Smooth muscle cell (in vitro differentiated cells): ENCODE results near the gene ZDHHC8. TPM values are rescaled to one million over a fixed set of nuclear protein-coding genes. Genes with fewer than 3 reads are reported as not detected.

Source experiments
- DNase-seq: peaks from one replicate; lab custom pipeline; 2025; ENCODE audit not compliant: unreplicated experiment; lab: John Stamatoyannopoulos, UW
- H2AFZ ChIP-seq: fragments of 200-600 bp; sonication (generic); 2 replicates; pipeline ENCODE4 v1.6.0; 2016; ENCODE audit warnings: antibody characterized with exemption, low read depth, mild to moderate bottlenecking
- H3F3A ChIP-seq: fragments of 200-600 bp; sonication (generic); 2 replicates; pipeline ENCODE4 v1.6.0; 2017; ENCODE audit warnings: antibody characterized with exemption, low read depth
- H3K27ac ChIP-seq: fragments of 200-600 bp; sonication (generic); 2 replicates; pipeline ENCODE4 v1.5.1; 2016; ENCODE audit warnings: low read depth, mild to moderate bottlenecking
- H3K27me3 ChIP-seq: fragments of 200-600 bp; sonication (generic); 2 replicates; pipeline ENCODE4 v1.6.1; 2016; ENCODE audit warnings: low read depth, mild to moderate bottlenecking
- H3K36me3 ChIP-seq: fragments of 200-600 bp; sonication (generic); 2 replicates; pipeline ENCODE4 v1.5.1; 2016; ENCODE audit warnings: low read depth
- H3K4me1 ChIP-seq: fragments of 200-600 bp; sonication (generic); 2 replicates; pipeline ENCODE4 v1.5.1; 2016; ENCODE audit warnings: low read depth
- H3K4me2 ChIP-seq: fragments of 200-600 bp; sonication (generic); 2 replicates; pipeline ENCODE4 v1.6.0; 2016; ENCODE audit warnings: mild to moderate bottlenecking
- H3K4me3 ChIP-seq: fragments of 200-600 bp; sonication (generic); 2 replicates; pipeline ENCODE4 v1.5.1; 2016; ENCODE audit warnings: mild to moderate bottlenecking
- H3K79me2 ChIP-seq: fragments of 200-600 bp; sonication (generic); 2 replicates; pipeline ENCODE4 v1.6.0; 2016; ENCODE audit warnings: low read depth, mild to moderate bottlenecking
- H3K9ac ChIP-seq: fragments of 200-600 bp; sonication (generic); 2 replicates; pipeline ENCODE4 v1.6.0; 2016; ENCODE audit warnings: low read depth
- H3K9me3 ChIP-seq: fragments of 200-600 bp; sonication (generic); replicated peaks from 2 replicates; pipeline ENCODE4 v1.5.1; 2016; ENCODE audit warnings: low read depth
- H4K20me1 ChIP-seq: fragments of 200-600 bp; sonication (generic); 2 replicates; pipeline ENCODE4 v1.6.0; 2016; ENCODE audit warnings: low read depth
- CTCF ChIP-seq: fragments of 200-600 bp; sonication (generic); IDR thresholded peaks from 2 replicates; pipeline ENCODE4 v1.5.1; 2017; ENCODE audit warnings: borderline replicate concordance, mild to moderate bottlenecking, antibody characterized with exemption; ENCODE audit not compliant: insufficient read depth, poor library complexity, severe bottlenecking
- WGBS: methylation state at CpG from one replicate; pipeline ENCODE4 v1.1.7; 2016; ENCODE audit warnings: low lambda C conversion rate; 5-methylcytosine and 5-hydroxymethylcytosine counted together
- polyA plus RNA-seq: library from polyadenylated mRNA; unstranded; fragments of >200 nt; fragmentation: Nextera tagmentation; extraction: Ambion mirVana; gene quantifications from 2 replicates; pipeline ENCODE4 v1.2.1, GENCODE V29; 2016
- total RNA-seq: library from RNA; depleted of rRNA; stranded (reverse); fragments of >200 nt; gene quantifications from 2 replicates; pipeline ENCODE4 v1.2.3, GENCODE V29; 2014

Gene ZDHHC8
- total and polyA plus RNA-seq, 2 experiments from 2014 or later, result 12.7 to 53.9 TPM

GRCh38 chr22:20130731-20131596 is 640 bp upstream of the ZDHHC8 start:
- Histone ChIP-seq H3K36me3 (peaks cover 4% of the 10 kb centered on the region), H3K79me2 (peaks cover 40% of the 10 kb centered on the region), H3K4me1 (peaks cover 7% of the 10 kb centered on the region), H3K9ac (peak overlapping the region; percentile 58), H4K20me1 (peaks cover 39% of the 10 kb centered on the region), H3F3A (peaks cover 16% of the 10 kb centered on the region), H3K27ac (peak overlapping the region; percentile 57), H3K27me3 (no peaks in the 10 kb centered on the region), H3K4me2 (peak overlapping the region; percentile 93), H3K9me3 (no peaks in the 10 kb centered on the region), H2AFZ (peak overlapping the region; percentile 46), H3K4me3 (peak overlapping the region; percentile 73)
- whole genome bisulfite sequencing, result 16% methylated on average over 44 of the region's 70 CpGs
- peak; percentile 45 for DNase-seq
- TF ChIP-seq CTCF, result no peak

GRCh38 chr22:20131859-20132685 is 468 bp downstream of the ZDHHC8 start:
- WGBS, result 4% methylated on average over 45 of the region's 72 CpGs
- no peak overlapping the region for H3K27ac ChIP-seq

GRCh38 chr22:20132686-20133246 is 1.2 kb downstream of the ZDHHC8 start:
- Histone ChIP-seq H3K9ac (peak overlapping the region; percentile 43), H3K9me3 (no peaks in the 10 kb centered on the region), H3K4me2 (peak overlapping the region; percentile 97), H3K27ac (no peak overlapping the region), H3K4me1 (peaks cover 7% of the 10 kb centered on the region), H3K4me3 (peak overlapping the region; percentile 73), H3F3A (peaks cover 16% of the 10 kb centered on the region), H3K27me3 (no peaks in the 10 kb centered on the region), H3K36me3 (no peaks in the 10 kb centered on the region), H3K79me2 (peaks cover 56% of the 10 kb centered on the region), H2AFZ (no peak overlapping the region), H4K20me1 (peaks cover 57% of the 10 kb centered on the region)
- no peak for DNase-seq
- WGBS, result 89% methylated on average over 16 of the region's 16 CpGs
- TF ChIP-seq CTCF, result no peak

More at GRCh38 chr22:20131859-20132685, 468 bp downstream of the ZDHHC8 start:
- Histone ChIP-seq H3K9ac (peak overlapping the region; percentile 43), H3K4me1 (peaks cover 7% of the 10 kb centered on the region), H3K9me3 (no peaks in the 10 kb centered on the region), H3K4me2 (peak overlapping the region; percentile 97), H3K4me3 (peak overlapping the region; percentile 73), H3F3A (peaks cover 16% of the 10 kb centered on the region), H3K27me3 (no peaks in the 10 kb centered on the region), H2AFZ (no peak overlapping the region), H3K79me2 (peaks cover 51% of the 10 kb centered on the region), H3K36me3 (no peaks in the 10 kb centered on the region), H4K20me1 (peaks cover 50% of the 10 kb centered on the region)
- DNase-seq, result no peak
- no peak for TF ChIP-seq CTCF
